CD4-positive, alpha-beta T cell treated with Interleukin-4 for 1 hour (primary cell): Measurements from ENCODE around the gene SH2D3A.
"Not testable (repeated sequence)": the region's sequence is repeated elsewhere in the genome, so short reads cannot be mapped to it uniquely, and the experiment has no call there.

Experiments used
- DNase-seq, 2 donors: peaks; one replicate each; pipeline ENCODE4 v3.0.0-alpha.2; 2020 to 2022

The SH2D3A gene

DNA sequence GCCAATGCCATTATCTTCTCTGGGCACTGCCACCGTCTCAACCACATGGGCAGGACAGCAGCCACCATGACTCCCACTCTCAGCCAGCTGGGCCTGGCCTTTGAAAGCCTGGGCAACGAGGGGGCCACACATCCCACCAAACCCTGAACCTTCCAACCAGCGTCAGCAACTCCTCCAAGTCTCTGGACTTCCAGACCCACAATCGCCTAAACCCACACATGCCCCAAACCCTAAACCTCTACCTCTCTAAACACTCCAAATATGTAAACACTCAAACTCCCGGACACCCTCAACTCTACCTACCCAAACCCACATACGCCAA lies 47.7 kb downstream of the SH2D3A start:
- DNase-seq, result no peak

DNA sequence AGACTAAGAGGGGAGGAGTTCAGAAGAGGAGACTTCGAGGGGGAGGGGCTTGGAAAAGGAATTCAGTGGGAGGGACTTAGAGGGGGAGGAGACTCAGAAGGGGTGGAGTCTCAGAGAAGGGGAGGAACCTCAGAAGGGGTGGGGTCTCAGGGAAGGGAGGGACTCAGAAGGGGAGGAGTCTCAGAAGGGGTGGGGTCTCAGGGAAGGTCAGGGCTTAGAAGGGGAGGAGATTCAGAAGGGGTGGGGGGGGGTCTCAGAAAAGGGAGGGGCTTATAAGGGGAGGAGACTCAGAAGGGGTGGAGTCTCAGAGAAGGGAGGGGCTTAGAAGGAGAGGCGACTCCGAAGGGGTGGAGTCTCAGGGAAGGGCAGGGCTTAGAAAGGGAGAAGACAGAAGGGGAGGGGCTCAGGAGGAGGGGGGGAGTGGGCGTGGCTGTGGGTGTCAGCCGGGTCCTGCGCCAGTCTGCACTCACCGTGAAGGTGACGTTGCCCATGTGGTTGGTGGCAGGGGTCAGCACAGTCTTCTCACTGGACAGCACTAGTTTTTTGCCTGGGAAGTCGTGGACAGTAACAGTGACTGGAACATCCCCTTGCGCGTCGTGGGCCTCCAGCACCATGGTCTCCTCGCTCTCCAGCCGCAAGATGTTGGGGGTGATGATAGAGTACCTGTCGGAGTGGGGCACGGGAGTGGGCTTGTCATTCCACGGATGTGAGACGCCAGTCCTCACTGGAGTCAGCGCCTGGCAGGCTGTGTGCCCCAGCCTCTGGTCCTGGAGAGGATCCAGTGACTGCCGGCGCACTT lies 48.3 kb downstream of the SH2D3A start:
- peak; percentile 30 to 32 for DNase-seq

DNA sequence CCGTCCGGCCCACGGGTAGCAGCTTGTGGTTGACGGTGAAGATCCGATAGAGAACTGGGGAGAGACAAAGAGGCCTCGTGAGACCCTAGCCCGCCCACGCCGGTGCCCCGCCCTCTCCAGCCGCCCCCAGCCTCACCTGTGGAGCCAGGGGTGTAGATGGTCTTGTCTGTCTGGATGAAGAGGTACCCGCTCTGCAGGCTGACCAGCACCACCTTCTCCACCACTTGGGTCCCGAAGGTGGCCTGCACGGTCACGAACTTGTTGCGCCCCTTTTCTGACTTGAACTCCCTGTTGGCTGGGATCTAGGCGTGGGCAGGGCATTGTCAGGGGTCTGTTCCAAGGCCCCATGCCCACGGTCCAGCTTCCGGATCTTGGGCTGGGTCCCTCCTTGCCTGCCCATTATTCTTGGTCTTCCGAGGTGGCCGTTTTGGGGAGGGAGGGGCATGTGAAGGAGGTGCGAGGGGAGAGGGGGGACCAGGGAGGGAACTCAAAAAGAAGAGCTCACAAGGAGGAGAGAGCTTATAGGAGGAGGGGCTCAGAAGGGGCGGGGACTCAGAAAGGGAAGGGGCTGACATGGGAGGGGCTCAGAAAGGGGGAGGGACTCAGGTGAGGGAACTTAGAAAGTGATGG lies 49.0 kb downstream of the SH2D3A start:
- no peak for DNase-seq

GRCh38 chr19:6717441-6717971 lies 49.7 kb downstream of the SH2D3A start:
- no peak for DNase-seq

GRCh38 chr19:6717036-6717435 lies 50.2 kb downstream of the SH2D3A start:
- no peak for DNase-seq

GRCh38 chr19:6716610-6716970 lies 50.6 kb downstream of the SH2D3A start:
- no peak for DNase-seq

- DNase-seq, result no peak
Observed at GRCh38 chr19:6714749-6715555, 52.3 kb downstream of the SH2D3A start.

GRCh38 chr19:6713773-6714692 lies 53.2 kb downstream of the SH2D3A start:
- no peak for DNase-seq

DNA sequence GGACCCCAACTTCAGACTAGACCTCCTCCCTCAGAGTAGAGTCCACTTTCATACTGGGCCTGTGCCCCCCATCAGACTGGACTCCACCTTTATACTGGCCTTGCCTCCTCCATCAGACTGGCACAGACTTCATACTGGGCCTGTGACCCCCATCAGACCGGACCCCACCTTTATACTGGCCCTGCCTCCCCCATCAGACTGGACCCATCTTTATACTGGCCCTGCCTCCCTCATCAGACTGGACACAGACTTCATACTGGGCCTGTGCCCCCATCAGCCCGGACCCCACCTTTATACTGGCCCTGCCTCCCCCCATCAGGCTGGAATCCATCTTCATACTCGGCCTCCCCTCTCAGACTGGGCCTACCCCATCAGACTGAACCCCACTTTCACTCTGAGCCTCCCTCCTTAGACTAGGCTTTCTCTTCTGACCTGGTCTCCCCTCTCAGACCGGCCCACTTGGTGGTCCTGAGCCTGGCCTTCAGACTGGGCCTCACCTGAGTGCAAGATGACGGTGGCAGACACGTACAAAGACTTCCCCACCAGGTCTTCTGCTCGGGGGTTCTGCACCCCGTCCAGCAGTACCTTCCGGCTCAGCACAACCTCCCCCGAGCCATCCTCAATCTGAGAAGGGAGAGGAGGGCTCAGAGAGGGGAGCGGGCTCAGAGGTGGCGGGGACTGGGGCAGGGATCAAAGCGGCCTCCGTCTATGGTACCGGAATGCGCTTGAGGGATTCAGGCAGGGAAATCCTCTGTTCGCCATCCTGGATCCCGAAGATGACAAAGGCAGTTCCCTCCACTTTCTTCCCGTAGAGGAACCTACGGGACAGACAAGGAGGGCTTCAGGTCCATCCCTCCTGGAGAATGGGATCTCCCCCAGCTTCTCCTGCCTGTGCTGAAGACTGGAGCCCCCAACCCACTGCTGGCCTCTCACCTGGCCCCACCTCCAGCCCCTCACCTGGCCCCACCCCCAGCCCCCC lies 54.3 kb downstream of the SH2D3A start:
- no peak for DNase-seq

- no peak for DNase-seq
Observed at GRCh38 chr19:6712231-6712630, 55.0 kb downstream of the SH2D3A start.

DNA sequence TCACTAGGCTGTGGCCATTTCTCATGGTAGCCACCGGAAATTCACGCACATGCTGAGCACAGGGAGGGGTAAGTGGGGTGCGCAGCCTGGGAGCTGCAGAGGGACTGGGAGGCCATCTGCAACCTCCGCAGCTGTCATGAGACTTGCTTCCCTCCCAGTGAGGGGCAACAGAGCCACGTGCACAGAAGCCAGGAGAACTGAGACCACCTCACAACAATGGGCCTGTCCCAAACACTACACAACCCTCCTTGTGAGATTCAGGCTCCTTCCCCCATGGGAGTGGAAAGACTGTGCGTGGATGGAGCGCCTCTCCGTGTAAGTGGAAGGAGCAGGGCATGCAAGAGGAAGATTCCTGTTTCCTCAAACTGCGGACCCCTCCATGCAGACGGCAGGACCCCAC lies 55.6 kb downstream of the SH2D3A start:
- DNase-seq, result no peak

- DNase-seq, result no peak
Observed at GRCh38 chr19:6711078-6711361, 56.2 kb downstream of the SH2D3A start.

GRCh38 chr19:6710273-6711077 lies 56.8 kb downstream of the SH2D3A start:
- peak in 1 of 2 donors; percentile 18 for DNase-seq

DNA sequence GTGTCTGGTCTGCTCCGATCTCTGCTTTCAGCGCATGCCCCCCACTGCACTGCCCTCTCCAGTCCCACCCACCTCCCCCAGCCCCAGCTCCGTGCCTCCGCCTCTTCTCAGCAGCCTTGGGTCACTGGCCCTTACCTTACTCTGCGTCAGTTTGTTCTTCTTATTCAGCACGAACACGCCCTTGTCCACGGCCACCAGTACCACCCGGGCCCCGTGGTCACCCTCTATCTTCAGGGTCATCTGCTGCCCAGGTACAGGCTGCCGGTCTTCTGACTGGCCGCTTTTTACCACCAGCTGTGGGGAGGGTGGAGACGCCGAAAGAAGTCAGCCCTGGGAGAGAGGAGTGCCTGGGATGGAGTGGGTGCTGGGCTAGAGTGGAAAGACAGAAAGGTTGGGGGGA lies 57.7 kb downstream of the SH2D3A start:
- DNase-seq, result no peak

DNA sequence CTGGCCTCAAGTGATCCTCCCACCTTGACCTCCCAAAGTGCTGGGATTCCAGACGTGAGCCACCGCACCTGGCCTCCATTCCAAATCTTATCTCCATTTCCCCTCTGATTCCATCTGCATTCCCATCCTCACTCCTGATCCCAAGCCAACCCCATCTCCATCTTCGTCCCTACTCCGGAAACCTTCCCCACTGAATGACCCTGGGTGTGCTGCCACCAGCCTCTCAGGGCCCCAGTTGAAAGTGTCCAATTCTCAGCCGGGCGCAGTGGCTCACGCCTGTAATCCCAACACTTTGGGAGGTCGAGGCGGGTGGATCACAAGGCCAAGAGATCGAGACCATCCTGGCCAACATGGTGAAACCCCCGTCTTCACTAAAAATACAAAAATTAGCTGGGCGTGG lies 58.3 kb downstream of the SH2D3A start:
- DNase-seq, result not testable (repeated sequence)

DNA sequence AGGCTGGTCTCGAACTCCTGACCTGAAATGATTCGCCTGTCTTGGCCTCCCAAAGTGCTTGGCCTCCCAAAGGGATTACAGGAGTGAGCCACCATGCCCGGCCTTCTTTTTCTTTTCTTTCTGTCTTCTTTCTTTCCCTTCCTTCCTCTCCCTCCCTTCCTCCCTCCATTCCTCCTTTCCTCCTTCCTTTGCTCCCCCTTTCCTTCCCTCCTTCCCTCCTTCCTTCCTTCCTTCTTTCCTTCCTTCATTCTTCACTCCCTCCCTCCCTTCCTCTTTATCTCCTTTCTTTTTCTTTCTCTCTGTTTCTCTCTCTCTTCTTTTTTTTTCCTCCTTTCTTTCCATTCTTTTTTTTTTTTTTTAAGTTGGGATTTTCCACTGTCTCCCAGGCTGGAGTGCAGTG lies 58.9 kb downstream of the SH2D3A start:
- DNase-seq, result no peak

- no peak for DNase-seq
Observed at GRCh38 chr19:6707658-6708018, 59.6 kb downstream of the SH2D3A start.

- no peak for DNase-seq
Observed at GRCh38 chr19:6707011-6707657, 60.1 kb downstream of the SH2D3A start.

GRCh38 chr19:6706633-6706958 lies 60.6 kb downstream of the SH2D3A start:
- no peak for DNase-seq

DNA sequence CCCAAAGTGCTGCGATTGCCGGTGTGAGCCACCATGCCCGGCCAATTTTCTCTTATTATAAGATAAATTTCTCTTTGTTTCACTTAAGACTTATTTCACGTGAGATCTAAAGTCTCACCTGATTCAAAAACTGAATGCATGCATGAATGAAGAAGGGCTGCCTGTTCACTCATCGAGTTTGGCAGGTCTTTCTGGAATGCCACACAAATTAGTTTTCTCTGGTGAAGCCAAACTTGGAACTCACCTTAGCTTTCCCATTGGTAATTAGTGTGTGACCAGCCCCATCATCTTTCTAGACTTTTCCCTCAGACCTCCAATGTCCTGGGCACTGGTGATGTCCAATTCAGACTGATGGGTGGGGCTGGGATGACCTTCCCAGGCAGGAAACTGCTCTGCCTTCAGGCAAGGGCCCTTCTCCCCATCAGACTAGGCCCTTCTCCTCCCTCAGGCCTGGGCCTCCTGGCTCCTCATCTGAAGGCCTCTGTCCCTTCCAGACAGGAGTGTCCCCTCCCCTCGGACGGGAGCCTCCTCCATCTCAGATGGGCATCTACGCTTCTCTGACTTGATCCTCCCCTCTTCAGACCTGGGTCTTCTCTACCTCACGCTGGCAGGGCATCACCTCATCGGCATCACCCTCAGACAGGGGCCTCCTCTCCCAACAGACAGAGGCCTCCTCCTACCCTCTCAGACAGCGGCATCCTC lies 61.2 kb downstream of the SH2D3A start:
- no peak for DNase-seq
